GM21723 (cell line): Measurements from ENCODE around the gene LRRC73.

Experiments used
- ATAC-seq: cut with Tn5 transposase; IDR thresholded peaks from one replicate; pipeline ENCODE4 v1.9.1; 2021; ENCODE audit warnings: mild to moderate bottlenecking, moderate library complexity; ENCODE audit not compliant: unreplicated experiment

The LRRC73 gene

DNA sequence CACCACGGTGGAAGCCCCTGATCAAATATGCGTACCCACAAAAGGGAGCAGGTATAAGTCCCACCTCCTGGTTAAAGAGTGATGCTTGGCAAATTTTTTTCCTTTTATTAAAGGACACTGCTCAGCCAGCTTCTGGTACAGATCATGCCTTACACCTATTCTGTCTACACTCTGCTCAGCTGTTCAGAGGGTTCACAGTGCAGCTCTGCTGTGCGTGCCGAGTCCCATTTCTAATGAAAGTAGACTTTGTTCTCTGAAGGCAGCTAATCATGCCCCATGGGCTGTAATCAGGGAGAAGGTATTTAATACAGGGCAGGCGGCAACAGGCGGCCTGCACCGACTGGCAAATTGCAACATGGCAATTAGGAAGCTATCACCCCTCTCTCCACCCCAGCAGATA lies 16.3 kb downstream of the LRRC73 start:
- ATAC-seq, result no peak

DNA sequence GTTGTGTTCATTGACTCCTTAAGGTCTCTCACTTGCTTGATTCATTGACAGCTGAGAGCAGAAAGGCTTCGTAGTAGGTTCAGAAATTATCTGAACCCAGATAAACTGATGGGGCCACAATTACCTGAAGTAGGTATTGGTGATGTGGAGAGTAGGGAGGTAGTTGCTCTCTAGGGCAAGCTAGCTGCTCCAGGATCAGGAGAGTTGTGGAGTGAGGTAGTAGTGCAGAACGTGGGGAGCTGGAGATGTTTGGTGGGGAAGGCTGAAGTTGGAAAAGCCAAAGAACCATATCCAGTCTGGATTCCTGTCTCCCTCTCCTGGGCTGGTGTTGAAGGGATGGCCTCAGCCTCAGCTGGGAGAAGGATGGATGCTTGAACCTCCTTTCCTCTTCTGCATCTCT lies 16.9 kb downstream of the LRRC73 start:
- no peak for ATAC-seq

DNA sequence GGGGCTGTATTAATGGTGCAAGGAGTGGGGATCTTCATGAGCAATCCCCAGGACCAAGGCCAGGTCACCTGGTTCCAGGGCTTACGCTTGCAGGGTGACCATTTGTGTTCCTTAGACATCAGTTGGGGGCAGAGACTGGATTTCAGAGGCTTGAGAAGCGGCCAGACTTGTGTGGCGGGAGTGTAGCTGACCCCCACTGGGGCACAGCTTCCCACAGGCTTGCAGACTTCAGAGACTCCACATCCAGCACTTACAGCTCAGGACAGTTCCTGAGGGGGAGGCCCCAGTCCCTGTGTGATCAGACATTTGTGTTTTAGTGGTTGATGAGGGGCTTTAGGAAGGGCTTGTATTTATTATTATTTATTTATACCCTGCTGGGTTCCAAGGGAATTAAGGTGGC lies 17.5 kb downstream of the LRRC73 start:
- ATAC-seq, result no peak

GRCh38 chr6:43491750-43492661 lies 18.1 kb downstream of the LRRC73 start:
- ATAC-seq, result no peak

DNA sequence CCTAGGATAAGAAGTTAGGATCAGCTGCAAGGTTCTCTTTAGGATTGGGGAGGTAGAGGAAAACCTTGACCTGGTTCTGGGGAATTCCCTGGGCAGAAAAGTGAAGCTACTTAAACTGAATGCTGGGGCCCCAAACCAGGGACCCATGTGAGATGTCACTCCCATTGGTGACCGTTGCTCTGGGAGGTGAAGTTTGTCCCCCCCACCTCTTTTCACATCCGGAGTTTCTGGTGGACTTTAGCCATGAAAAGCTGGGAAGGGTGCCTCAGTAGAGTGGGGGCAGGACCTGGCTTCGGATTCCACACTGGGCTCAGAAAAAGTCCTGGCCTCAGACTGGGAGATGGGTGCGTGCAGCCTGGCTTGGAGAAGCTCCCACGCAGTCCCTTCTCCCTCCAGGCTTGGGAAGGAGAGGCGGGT lies 19.6 kb downstream of the LRRC73 start:
- no peak for ATAC-seq

DNA sequence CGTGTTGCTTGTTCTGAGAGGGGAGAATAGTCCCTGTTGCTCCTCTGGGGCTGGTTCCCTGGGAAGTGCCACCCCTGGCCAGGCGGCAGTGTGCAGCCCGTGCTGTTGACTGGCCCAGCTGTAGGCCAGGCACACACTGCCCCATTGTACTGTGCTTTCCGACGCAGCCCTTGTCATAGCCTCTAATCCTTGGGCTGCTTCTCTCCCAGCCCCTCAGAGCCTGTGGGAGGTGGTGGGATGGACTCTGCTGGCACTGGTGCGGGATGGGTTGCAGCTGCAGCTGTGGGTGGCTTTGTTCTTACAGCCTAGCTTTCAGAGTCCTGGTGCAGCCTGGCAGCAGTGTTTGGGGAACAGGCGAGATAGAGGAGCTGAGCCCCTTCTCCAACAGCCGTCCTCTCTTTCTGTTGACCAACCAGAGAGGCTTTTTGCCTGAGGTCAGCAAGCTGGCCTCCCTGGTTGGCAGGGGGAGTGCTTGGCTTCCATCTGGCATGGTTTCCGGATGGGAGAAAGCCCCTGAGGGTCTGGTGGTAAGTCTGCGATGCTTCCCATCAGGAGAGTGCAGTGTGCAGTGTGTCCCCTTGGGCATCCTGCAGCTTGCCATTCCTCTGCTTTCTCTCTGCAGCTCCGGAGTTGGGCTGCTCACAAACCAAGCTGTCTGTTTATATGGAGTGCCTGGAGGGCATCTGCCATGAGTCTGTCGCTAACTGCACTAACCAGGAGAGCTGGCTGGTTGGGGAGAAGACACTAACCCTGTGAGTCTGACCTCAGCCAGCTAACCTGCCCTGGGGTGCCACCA lies 20.7 kb downstream of the LRRC73 start:
- no peak for ATAC-seq

GRCh38 chr6:43488667-43489276 lies 21.4 kb downstream of the LRRC73 start:
- no peak for ATAC-seq

DNA sequence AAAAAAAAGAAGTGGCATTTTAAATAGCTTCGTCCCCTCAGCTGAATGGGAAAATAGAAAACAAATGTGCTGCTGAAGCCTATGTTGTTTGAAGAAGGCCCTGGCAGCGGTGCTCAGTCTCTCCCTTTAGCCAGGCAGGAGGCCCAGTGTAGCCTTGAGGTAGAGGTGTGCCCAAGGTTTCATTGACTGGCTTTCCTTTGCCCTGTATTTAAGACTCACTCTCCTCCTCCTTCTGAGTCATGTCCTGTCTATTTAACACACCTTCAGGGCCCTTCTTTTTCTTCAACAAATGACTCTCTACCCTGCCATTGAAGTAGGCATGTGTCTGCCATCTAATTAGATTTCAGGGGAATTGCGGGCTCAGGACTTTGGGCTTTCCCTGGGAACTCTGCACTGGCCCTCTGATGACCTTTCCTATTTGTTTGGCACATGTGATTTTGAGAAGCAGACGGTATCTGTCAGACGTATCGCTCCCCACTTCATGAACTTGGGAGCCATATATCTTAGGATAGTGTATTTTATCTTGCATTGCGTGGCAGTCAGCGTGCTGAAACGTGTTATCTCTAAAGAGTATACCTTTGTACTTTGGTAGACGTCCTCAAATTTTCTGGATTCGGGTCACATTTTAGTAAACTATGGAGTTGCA lies 28.4 kb downstream of the LRRC73 start:
- no peak for ATAC-seq

DNA sequence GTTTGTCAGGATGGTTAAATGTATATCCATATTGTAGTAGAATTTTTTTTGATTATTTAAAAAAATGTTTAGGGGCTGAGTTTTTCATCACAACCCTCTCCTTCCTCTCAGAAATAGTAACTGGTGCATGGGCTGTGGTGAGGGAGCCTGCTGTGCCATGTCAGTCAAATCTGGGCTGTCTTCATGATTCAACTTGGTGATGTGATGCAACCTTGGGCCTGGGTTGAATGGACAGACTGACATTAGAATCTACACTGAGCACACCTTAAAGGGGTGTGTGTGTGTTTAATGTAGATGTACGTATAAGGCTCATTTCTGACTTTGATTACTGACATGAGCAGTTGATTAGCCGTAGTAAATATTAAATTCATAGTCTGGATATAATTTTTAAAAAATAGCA lies 29.1 kb downstream of the LRRC73 start:
- no peak for ATAC-seq

GRCh38 chr6:43478008-43478372 lies 32.2 kb downstream of the LRRC73 start:
- ATAC-seq, result no peak

GRCh38 chr6:43477235-43478007 lies 32.7 kb downstream of the LRRC73 start, which contains the start of gene TJAP1:
Gene TJAP1 (plus strand): TSS chr6:43477570. CDS start chr6:43499002, 21,432 bp downstream.
- peak; percentile 97 for ATAC-seq

DNA sequence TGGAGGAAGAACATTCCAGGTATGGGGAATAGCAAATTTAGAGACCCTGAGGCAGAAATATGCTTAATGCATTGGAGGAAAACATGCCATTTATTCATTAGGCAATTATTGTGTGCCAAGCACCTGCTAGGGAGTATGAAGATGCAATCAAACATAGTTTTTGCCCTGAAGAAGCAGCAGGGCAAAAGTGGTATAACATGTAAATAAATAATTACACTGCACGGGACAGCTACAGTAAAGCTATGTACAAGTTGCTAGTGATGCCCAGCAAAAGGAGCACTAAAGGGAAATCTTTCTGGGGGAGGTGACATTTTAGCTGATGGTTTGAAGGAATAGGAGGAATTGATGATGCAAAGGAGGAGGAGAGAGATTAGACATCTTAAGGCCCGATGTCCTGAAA lies 33.4 kb downstream of the LRRC73 start:
- ATAC-seq, result peak; percentile 18

GRCh38 chr6:43475516-43475915 lies 34.6 kb downstream of the LRRC73 start:
- no peak for ATAC-seq

GRCh38 chr6:43472515-43472914 lies 37.6 kb downstream of the LRRC73 start:
- ATAC-seq, result no peak

GRCh38 chr6:43471399-43471798 lies 38.7 kb downstream of the LRRC73 start:
- no peak for ATAC-seq

DNA sequence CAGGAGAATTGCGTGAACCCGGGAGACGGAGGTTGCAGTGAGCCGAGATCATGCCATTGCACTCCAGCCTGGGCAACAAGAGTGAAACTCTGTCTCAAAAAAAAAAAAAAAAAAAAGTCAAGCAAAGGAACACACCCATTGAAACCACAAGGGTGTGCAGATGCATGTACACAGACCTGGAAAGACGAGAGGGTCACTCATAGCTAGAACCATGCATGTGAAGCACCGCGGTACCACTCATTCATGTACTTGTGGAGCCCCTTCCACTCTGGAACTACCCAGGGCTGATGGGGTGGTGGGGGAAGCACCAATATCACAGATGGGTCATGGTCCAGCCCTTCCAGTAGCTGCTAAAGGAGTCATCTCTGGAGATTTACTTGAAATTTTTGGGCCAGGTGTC lies 40.2 kb downstream of the LRRC73 start:
- ATAC-seq, result no peak

- ATAC-seq, result no peak
Measured at GRCh38 chr6:43468748-43469681, 41.1 kb downstream of the LRRC73 start.

DNA sequence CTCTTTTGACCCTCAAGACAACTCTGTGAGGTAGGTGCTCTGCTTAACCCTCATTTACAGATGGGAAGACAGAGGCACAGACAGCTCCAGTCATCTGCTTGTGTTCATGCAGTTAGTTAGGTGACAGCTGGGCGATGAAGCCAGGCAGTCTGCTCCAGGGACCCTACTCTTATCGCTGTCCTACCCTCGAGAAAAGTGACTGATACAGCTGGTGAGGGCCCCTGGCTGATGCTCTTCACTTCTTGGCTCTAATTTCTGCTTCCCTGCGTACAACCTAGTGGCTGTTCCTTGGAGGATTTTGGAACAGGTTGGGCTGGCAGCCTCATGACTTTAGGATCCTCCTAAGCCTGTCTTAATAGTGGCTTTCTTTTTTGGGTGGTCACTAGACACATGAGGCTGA lies 41.9 kb downstream of the LRRC73 start:
- no peak for ATAC-seq

GRCh38 chr6:43467752-43468151 lies 42.4 kb downstream of the LRRC73 start:
- ATAC-seq, result no peak
